ENCODE measurements around the gene TMEM231. TPM values are rescaled to one million over a fixed set of nuclear protein-coding genes. Genes with fewer than 3 reads are reported as not detected.

The TMEM231 gene
- total RNA-seq, 1 experiment from 2014 or later: 9.0 TPM

DNA sequence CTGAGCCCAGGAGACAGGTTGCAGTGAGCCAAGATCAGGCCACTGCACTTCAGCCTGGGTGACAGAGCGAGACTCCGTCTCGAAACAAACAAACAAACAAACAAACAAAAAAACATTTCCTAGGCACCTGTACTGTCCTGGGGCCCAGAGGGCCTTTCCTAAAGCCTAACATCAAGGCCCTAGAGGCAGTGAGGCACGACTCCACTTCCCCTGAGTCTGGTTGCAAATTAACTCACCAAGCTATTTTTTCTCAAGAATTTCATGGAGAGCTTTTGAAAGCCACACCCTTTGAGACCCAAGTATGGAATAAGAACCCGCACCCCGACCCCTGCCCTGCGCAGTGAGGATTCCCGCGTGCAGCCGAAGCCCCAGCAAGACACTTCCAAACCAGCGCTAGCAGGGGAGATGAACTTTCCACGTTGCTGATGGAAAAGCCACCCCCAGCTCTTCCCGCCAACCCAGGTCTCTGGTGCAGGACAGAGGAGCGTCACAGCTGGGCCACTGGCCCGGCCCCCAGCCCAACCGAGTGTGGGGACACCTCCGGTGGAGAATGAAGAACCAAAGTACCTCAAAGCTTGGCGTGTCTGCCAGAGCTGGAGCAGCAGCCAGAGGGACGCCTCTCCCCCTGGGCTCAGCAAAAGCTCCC is 21.4 kb downstream of the TMEM231 start:
- Histone ChIP-seq H3K36me3 (ENCODE audit: control insufficient read depth, insufficient read depth, low read length) (no peaks in the 10 kb centered on the region), H3K27me3 (ENCODE audit: control insufficient read depth, insufficient read depth, low read length) (no peaks in the 10 kb centered on the region), H3K4me1 (ENCODE audit: control insufficient read depth, insufficient read depth, low read length) (no peaks in the 10 kb centered on the region), H3K27ac (ENCODE audit: low read length) (no peak overlapping the region), H3K4me3 (ENCODE audit: low read depth in 2 of 2, low read length in 2 of 2) (no peak overlapping the region), H3K9me3 (ENCODE audit: control insufficient read depth, insufficient read depth, low read depth, low read length) (no peaks in the 10 kb centered on the region)
- DNase-seq (ENCODE audit: low read depth, low spot score) (no peak), ATAC-seq (no peak)
- intact Hi-C loops (cut with micrococcal nuclease; ENCODE audit: unreplicated experiment): no loop called here
- in situ Hi-C loops (cut with HindIII; ENCODE audit: low pct_unique_long_range_greater_than_20kb, low sequenced_read_pairs): no loop called here
- no peak for TF ChIP-seq SIN3A (IDR thresholded peaks at IDR 0.05; ENCODE audit: borderline replicate concordance, insufficient read depth, low read depth, low read length)
- no peak for TF ChIP-seq POLR2AphosphoS5 (IDR thresholded peaks at IDR 0.05; ENCODE audit: low read depth, low read length)
- TF ChIP-seq TCF7L2 (IDR thresholded peaks at IDR 0.05; ENCODE audit: low read depth, low read length): no peak
- TF ChIP-seq, protein P1, sequence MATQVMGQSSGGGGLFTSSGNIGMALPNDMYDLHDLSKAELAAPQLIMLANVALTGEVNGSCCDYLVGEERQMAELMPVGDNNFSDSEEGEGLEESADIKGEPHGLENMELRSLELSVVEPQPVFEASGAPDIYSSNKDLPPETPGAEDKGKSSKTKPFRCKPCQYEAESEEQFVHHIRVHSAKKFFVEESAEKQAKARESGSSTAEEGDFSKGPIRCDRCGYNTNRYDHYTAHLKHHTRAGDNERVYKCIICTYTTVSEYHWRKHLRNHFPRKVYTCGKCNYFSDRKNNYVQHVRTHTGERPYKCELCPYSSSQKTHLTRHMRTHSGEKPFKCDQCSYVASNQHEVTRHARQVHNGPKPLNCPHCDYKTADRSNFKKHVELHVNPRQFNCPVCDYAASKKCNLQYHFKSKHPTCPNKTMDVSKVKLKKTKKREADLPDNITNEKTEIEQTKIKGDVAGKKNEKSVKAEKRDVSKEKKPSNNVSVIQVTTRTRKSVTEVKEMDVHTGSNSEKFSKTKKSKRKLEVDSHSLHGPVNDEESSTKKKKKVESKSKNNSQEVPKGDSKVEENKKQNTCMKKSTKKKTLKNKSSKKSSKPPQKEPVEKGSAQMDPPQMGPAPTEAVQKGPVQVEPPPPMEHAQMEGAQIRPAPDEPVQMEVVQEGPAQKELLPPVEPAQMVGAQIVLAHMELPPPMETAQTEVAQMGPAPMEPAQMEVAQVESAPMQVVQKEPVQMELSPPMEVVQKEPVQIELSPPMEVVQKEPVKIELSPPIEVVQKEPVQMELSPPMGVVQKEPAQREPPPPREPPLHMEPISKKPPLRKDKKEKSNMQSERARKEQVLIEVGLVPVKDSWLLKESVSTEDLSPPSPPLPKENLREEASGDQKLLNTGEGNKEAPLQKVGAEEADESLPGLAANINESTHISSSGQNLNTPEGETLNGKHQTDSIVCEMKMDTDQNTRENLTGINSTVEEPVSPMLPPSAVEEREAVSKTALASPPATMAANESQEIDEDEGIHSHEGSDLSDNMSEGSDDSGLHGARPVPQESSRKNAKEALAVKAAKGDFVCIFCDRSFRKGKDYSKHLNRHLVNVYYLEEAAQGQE (IDR thresholded peaks at IDR 0.05; ENCODE audit: insufficient read depth in 1 of 2, low read depth in 2 of 2, low read length in 1 of 2): no peak
- CTCF ChIA-PET: no interaction called here
- POLR2A ChIA-PET: no interaction called here
- no TSS peak for BruUV-seq (replicated peaks)

DNA sequence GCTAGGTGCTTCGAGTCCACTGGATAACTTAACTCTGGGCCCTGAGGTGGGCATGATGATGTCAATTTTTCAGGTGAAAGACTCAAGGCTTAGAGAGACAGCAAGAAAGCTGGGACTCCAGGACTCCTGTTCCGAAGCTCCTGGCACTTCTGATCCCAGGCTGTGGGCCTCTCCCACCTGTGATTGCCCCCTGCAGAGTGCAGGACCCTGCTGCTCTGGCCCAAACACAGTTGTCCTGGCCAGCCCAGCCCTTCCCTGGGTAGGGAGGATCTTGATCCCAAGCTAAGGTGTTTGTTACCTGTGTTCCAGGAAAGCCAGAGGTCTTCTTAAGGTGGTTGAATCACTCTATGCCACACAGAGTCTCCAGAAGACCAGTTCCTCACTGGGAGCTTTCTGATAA is 23.3 kb downstream of the TMEM231 start:
- ATAC-seq: no peak
- no peaks in the 10 kb centered on the region for H3K27me3 ChIP-seq (ENCODE audit: control insufficient read depth, insufficient read depth, low read length)
- H3K4me3 ChIP-seq (ENCODE audit: low read depth in 2 of 2, low read length in 2 of 2): no peak overlapping the region
- intact Hi-C loops (cut with micrococcal nuclease; ENCODE audit: unreplicated experiment) (no loop called here), in situ Hi-C loops (cut with HindIII; ENCODE audit: low pct_unique_long_range_greater_than_20kb, low sequenced_read_pairs) (no loop called here)
- H3K36me3 ChIP-seq (ENCODE audit: control insufficient read depth, insufficient read depth, low read length): no peaks in the 10 kb centered on the region
- no TSS peak for BruUV-seq (replicated peaks)
- POLR2A ChIA-PET: no interaction called here
- DNase-seq (ENCODE audit: low read depth, low spot score): no peak
- H3K27ac ChIP-seq (ENCODE audit: low read length): no peak overlapping the region
- H3K4me1 ChIP-seq (ENCODE audit: control insufficient read depth, insufficient read depth, low read length): no peaks in the 10 kb centered on the region
- H3K9me3 ChIP-seq (ENCODE audit: control insufficient read depth, insufficient read depth, low read depth, low read length): no peaks in the 10 kb centered on the region
- TF ChIP-seq CTCF (IDR thresholded peaks at IDR 0.05): no peak
- CTCF ChIA-PET: no interaction called here

GRCh38 chr16:75532142-75532765 is 23.8 kb downstream of the TMEM231 start:
- no peak for DNase-seq (ENCODE audit: low read depth, low spot score)
- no peak overlapping the region for H3K4me3 ChIP-seq (ENCODE audit: low read depth in 2 of 2, low read length in 2 of 2)
- no peaks in the 10 kb centered on the region for H3K4me1 ChIP-seq (ENCODE audit: control insufficient read depth, insufficient read depth, low read length)
- TF ChIP-seq SIN3A (IDR thresholded peaks at IDR 0.05; ENCODE audit: borderline replicate concordance, insufficient read depth, low read depth, low read length): no peak
- TF ChIP-seq TCF7L2 (IDR thresholded peaks at IDR 0.05; ENCODE audit: low read depth, low read length): no peak
- TF ChIP-seq, protein P1 (IDR thresholded peaks at IDR 0.05; ENCODE audit: insufficient read depth in 1 of 2, low read depth in 2 of 2, low read length in 1 of 2): no peak
- no peak for TF ChIP-seq POLR2AphosphoS5 (IDR thresholded peaks at IDR 0.05; ENCODE audit: low read depth, low read length)
- H3K27me3 ChIP-seq (ENCODE audit: control insufficient read depth, insufficient read depth, low read length): no peaks in the 10 kb centered on the region
- CTCF ChIA-PET: no interaction called here
- intact Hi-C loops (cut with micrococcal nuclease; ENCODE audit: unreplicated experiment): no loop called here
- POLR2A ChIA-PET: no interaction called here
- in situ Hi-C loops (cut with HindIII; ENCODE audit: low pct_unique_long_range_greater_than_20kb, low sequenced_read_pairs): no loop called here
- no peak overlapping the region for H3K27ac ChIP-seq (ENCODE audit: low read length)
- no peaks in the 10 kb centered on the region for H3K36me3 ChIP-seq (ENCODE audit: control insufficient read depth, insufficient read depth, low read length)
- ATAC-seq: no peak
- no TSS peak for BruUV-seq (replicated peaks)
- H3K9me3 ChIP-seq (ENCODE audit: control insufficient read depth, insufficient read depth, low read depth, low read length): no peaks in the 10 kb centered on the region
